Neural cell (in vitro differentiated cells): ENCODE data around the gene PREX1. TPM values are rescaled to one million over a fixed set of nuclear protein-coding genes. Genes with fewer than 3 reads are reported as not detected.

ENCODE experiments used
- H2AFZ ChIP-seq: fragments of 200-600, 300-800 bp; sonication (generic), shearing (Covaris generic); 2 replicates; pipeline ENCODE4 v1.6.0; 2014; ENCODE audit warnings: low read depth, mild to moderate bottlenecking, antibody characterized with exemption, low read length, moderate library complexity
- H3F3A ChIP-seq: fragments of 200-600 bp; shearing (Covaris generic); 2 replicates; pipeline ENCODE4 v1.6.1; 2016; ENCODE audit warnings: mild to moderate bottlenecking, moderate library complexity, mixed read lengths, antibody characterized with exemption, low read length; ENCODE audit not compliant: insufficient read depth, poor library complexity, severe bottlenecking
- H3K27ac ChIP-seq: fragments of 200-600, 300-800 bp; sonication (generic), shearing (Covaris generic); 2 replicates; pipeline ENCODE4 v1.5.1; 2014; ENCODE audit warnings: mild to moderate bottlenecking, low read length, moderate library complexity
- H3K27me3 ChIP-seq: fragments of 300-800, 200-600 bp; sonication (generic), shearing (Covaris generic); 2 replicates; pipeline ENCODE4 v1.6.0; 2014; ENCODE audit warnings: mild to moderate bottlenecking, low read depth, low read length, moderate library complexity; ENCODE audit not compliant: insufficient read depth
- H3K36me3 ChIP-seq: fragments of 300-800, 200-600 bp; sonication (generic), shearing (Covaris generic); 2 replicates; pipeline ENCODE4 v1.5.1; 2014; ENCODE audit warnings: mild to moderate bottlenecking, antibody characterized with exemption, low read length, moderate library complexity; ENCODE audit not compliant: insufficient read depth
- H3K4me2 ChIP-seq: fragments of 300-800, 200-600 bp; sonication (generic), shearing (Covaris generic); 2 replicates; pipeline ENCODE4 v1.6.0; 2014; ENCODE audit warnings: mild to moderate bottlenecking, low read length
- H3K4me3 ChIP-seq: fragments of 300-800, 200-600 bp; sonication (generic), shearing (Covaris generic); 2 replicates; pipeline ENCODE4 v1.5.1; 2014; ENCODE audit warnings: mild to moderate bottlenecking, low read length, moderate library complexity
- H3K79me2 ChIP-seq: fragments of 200-600 bp; shearing (Covaris generic); replicated peaks from 2 replicates; pipeline ENCODE4 v1.6.0; 2014; ENCODE audit warnings: mild to moderate bottlenecking, low read length, moderate library complexity; ENCODE audit not compliant: insufficient read depth
- H3K9ac ChIP-seq: fragments of 300-800, 200-600 bp; sonication (generic), shearing (Covaris generic); 2 replicates; pipeline ENCODE4 v1.6.1; 2016; ENCODE audit warnings: mild to moderate bottlenecking, low read length, mixed read lengths
- H3K9me2 ChIP-seq: fragments of 200-600 bp; shearing (Covaris generic); 2 replicates; pipeline ENCODE4 v1.6.1; 2016; ENCODE audit warnings: mild to moderate bottlenecking, low read length, mixed read lengths; ENCODE audit not compliant: insufficient read depth
- H3K9me3 ChIP-seq: fragments of 200-600, 300-800 bp; sonication (generic), shearing (Covaris generic); 2 replicates; pipeline ENCODE4 v1.6.1; 2016; ENCODE audit warnings: mild to moderate bottlenecking, mixed run types, low read length, moderate library complexity, mixed read lengths
- H4K20me1 ChIP-seq: fragments of 200-600 bp; shearing (Covaris generic); 2 replicates; pipeline ENCODE4 v1.6.1; 2016; ENCODE audit warnings: mild to moderate bottlenecking, mixed run types; ENCODE audit not compliant: insufficient read depth
- EP300 ChIP-seq: fragments of 450-650 bp; conservative IDR thresholded peaks from 2 replicates; pipeline ENCODE4 v1.6.1; 2014; ENCODE audit warnings: antibody characterized with exemption, mild to moderate bottlenecking, moderate library complexity; ENCODE audit not compliant: poor library complexity, severe bottlenecking
- EZH2 ChIP-seq: fragments of 200-600, 300-800 bp; shearing (Covaris generic), sonication (generic); IDR thresholded peaks from 2 replicates; pipeline ENCODE4 v1.6.1; 2014; ENCODE audit warnings: antibody characterized with exemption, low read length, borderline replicate concordance, mild to moderate bottlenecking; ENCODE audit not compliant: insufficient read depth, poor library complexity, severe bottlenecking
- MXI1 ChIP-seq: fragments of 450-650 bp; conservative IDR thresholded peaks from 2 replicates; pipeline ENCODE4 v1.6.1; 2014; ENCODE audit warnings: antibody characterized with exemption, mild to moderate bottlenecking; ENCODE audit not compliant: poor library complexity, severe bottlenecking
- POLR2AphosphoS5 ChIP-seq: IDR thresholded peaks from 2 replicates; pipeline ENCODE4 v1.6.1; 2012
- RAD21 ChIP-seq: fragments of 450-650 bp; conservative IDR thresholded peaks from 2 replicates; pipeline ENCODE4 v1.6.1; 2014; ENCODE audit warnings: antibody characterized with exemption, mild to moderate bottlenecking, moderate library complexity
- SMC3 ChIP-seq: fragments of 450-650 bp; conservative IDR thresholded peaks from 2 replicates; pipeline ENCODE4 v1.6.1; 2014; ENCODE audit warnings: antibody characterized with exemption, mild to moderate bottlenecking, moderate library complexity; ENCODE audit not compliant: poor library complexity
- TAF1 ChIP-seq: IDR thresholded peaks from 2 replicates; pipeline ENCODE4 v1.6.1; 2012; ENCODE audit warnings: low read depth
- polyA plus RNA-seq: library from polyadenylated mRNA; depleted of rRNA; stranded (reverse); fragments of >200 nt; gene quantifications from 2 replicates; pipeline ENCODE4 v1.2.3, GENCODE V29; 2014
- TF ChIP-seq, protein P1 (sequence below): fragments of 450-650 bp; IDR thresholded peaks from 2 replicates; pipeline ENCODE4 v1.5.1; 2014; ENCODE audit warnings: antibody characterized with exemption, mild to moderate bottlenecking, moderate library complexity; ENCODE audit not compliant: poor library complexity, severe bottlenecking
- TF ChIP-seq, protein P2 (sequence below): IDR thresholded peaks from 2 replicates; pipeline ENCODE4 v1.6.1; 2012; ENCODE audit warnings: borderline replicate concordance

PREX1 gene
- polyA plus RNA-seq, 1 donor from 2014 or later, result 0.06 TPM

- no peak for TF ChIP-seq TAF1
- no peak for TF ChIP-seq RAD21
- TF ChIP-seq, protein P1, sequence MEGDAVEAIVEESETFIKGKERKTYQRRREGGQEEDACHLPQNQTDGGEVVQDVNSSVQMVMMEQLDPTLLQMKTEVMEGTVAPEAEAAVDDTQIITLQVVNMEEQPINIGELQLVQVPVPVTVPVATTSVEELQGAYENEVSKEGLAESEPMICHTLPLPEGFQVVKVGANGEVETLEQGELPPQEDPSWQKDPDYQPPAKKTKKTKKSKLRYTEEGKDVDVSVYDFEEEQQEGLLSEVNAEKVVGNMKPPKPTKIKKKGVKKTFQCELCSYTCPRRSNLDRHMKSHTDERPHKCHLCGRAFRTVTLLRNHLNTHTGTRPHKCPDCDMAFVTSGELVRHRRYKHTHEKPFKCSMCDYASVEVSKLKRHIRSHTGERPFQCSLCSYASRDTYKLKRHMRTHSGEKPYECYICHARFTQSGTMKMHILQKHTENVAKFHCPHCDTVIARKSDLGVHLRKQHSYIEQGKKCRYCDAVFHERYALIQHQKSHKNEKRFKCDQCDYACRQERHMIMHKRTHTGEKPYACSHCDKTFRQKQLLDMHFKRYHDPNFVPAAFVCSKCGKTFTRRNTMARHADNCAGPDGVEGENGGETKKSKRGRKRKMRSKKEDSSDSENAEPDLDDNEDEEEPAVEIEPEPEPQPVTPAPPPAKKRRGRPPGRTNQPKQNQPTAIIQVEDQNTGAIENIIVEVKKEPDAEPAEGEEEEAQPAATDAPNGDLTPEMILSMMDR, result no peak
- no peak for TF ChIP-seq EZH2
- TF ChIP-seq SMC3, result no peak
- TF ChIP-seq MXI1, result no peak
- no peak for TF ChIP-seq POLR2AphosphoS5
- TF ChIP-seq, protein P2, sequence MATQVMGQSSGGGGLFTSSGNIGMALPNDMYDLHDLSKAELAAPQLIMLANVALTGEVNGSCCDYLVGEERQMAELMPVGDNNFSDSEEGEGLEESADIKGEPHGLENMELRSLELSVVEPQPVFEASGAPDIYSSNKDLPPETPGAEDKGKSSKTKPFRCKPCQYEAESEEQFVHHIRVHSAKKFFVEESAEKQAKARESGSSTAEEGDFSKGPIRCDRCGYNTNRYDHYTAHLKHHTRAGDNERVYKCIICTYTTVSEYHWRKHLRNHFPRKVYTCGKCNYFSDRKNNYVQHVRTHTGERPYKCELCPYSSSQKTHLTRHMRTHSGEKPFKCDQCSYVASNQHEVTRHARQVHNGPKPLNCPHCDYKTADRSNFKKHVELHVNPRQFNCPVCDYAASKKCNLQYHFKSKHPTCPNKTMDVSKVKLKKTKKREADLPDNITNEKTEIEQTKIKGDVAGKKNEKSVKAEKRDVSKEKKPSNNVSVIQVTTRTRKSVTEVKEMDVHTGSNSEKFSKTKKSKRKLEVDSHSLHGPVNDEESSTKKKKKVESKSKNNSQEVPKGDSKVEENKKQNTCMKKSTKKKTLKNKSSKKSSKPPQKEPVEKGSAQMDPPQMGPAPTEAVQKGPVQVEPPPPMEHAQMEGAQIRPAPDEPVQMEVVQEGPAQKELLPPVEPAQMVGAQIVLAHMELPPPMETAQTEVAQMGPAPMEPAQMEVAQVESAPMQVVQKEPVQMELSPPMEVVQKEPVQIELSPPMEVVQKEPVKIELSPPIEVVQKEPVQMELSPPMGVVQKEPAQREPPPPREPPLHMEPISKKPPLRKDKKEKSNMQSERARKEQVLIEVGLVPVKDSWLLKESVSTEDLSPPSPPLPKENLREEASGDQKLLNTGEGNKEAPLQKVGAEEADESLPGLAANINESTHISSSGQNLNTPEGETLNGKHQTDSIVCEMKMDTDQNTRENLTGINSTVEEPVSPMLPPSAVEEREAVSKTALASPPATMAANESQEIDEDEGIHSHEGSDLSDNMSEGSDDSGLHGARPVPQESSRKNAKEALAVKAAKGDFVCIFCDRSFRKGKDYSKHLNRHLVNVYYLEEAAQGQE, result no peak
- no peak for TF ChIP-seq EP300
- H3K4me2 ChIP-seq, result no peak overlapping the region
- no peak overlapping the region for H3K9ac ChIP-seq
These were observed 106.3 kb downstream of the PREX1 start for GRCh38 chr20:48721324-48722001.

DNA sequence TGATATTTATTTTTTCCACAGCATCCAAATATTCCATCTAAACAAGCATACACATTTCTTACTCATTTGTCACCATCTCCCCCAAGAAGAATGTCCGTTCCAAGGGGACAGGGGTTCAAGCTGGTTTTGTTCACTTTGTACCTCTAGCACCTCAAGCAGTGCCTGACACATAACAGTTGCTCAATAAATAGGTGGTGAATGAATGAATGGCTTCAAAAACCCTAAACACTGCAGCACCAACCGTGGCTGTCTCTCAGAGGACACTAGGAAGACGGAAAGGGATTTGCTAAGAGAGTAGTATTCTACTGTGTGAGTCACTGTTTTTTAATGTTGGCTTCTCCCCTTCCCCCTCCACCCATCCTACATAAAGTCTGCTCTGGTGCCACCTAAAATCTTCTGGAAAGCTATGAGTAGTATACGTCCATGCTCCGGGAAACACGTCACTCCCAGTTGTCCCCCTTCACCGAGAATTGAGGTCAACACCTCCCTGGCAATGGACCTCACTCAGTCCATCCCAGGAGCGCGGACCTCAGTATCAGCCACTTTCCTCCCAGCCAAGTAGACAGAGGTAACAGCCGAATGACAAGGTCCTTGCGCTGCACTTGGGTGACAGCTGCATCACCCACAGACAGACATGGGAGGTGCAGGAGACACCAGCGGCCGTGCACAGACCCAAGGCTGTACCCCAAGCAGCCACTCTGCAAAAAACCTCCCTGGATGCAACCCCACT, 107.4 kb downstream of the PREX1 start:
- TF ChIP-seq, protein P2, result no peak
- TF ChIP-seq RAD21, result no peak
- no peak for TF ChIP-seq POLR2AphosphoS5
- Histone ChIP-seq H3K36me3 (no peaks in the 10 kb centered on the region), H3K9me3 (no peaks in the 10 kb centered on the region), H4K20me1 (no peaks in the 10 kb centered on the region), H3K9me2 (no peaks in the 10 kb centered on the region), H3K79me2 (no peaks in the 10 kb centered on the region), H2AFZ (no peak overlapping the region), H3K4me2 (no peak overlapping the region), H3K27me3 (no peaks in the 10 kb centered on the region), H3K4me3 (no peak overlapping the region), H3K27ac (no peak overlapping the region), H3F3A (no peaks in the 10 kb centered on the region), H3K9ac (no peak overlapping the region)

More at GRCh38 chr20:48721324-48722001, 106.3 kb downstream of the PREX1 start:
- no peak overlapping the region for H3K27ac ChIP-seq
- no peak overlapping the region for H2AFZ ChIP-seq
- H3F3A ChIP-seq, result no peaks in the 10 kb centered on the region
- H4K20me1 ChIP-seq, result no peaks in the 10 kb centered on the region
- no peaks in the 10 kb centered on the region for H3K27me3 ChIP-seq
- H3K4me3 ChIP-seq, result no peak overlapping the region
- H3K9me3 ChIP-seq, result no peaks in the 10 kb centered on the region
- H3K79me2 ChIP-seq, result no peaks in the 10 kb centered on the region
- H3K36me3 ChIP-seq, result no peaks in the 10 kb centered on the region
- no peaks in the 10 kb centered on the region for H3K9me2 ChIP-seq
